Measurements from ENCODE around the gene BOLL.
"Not testable (repeated sequence)": the region's sequence is repeated elsewhere in the genome, so short reads cannot be mapped to it uniquely, and the experiment has no call there.

Gene BOLL

GRCh38 chr2:197795277-197795676, 10.2 kb upstream of the BOLL start:
- no peak for DNase-seq

GRCh38 chr2:197793456-197793855, 8.3 kb upstream of the BOLL start:
- no peak for DNase-seq

DNA sequence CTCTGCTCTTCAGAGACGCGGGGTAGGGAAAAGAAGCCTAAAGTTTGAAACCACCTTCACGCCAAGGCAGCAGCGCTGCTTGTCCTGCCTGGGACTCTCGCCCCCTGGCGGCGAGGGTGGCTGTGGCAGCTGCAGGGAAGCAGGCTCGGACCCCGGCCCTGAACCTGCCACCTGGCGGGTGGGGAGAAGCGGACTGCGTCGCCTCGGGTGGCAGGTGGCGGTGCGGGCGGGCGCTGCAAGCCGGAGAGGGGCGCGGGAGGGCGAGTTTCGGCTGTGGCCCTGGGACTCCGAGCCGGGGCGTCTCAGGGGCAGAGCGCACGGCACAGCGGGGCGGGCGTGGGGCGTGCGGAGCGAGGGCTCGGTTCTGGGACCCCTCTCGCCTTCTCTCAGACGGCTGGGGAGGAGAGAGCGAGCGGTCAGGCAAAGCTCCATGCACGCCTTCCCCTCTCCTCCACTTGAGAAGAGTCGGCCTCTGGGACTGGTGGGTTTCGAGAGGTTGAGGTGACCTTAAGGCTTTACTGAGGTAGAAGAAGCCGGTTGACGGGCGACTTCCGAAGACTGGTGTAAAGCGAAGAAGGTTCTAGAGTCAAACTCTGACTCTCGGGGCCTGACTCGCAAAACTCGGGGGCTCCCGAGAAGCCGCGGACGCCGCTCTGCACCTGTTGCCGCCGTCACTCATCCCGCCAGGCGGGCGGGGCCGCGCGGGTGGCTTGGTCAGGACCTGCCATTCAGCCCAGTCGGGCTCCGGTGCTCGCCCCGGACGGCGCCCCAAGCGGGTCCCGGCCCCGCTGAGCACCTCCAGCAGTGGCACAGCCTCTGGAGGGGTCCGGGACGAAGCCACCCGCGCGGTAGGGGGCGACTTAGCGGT, 1.1 kb upstream of the BOLL start:
- DNase-seq, result no peak

- DNase-seq, result no peak
Observed at GRCh38 chr2:197782126-197782525, 3.0 kb downstream of the BOLL start.

DNA sequence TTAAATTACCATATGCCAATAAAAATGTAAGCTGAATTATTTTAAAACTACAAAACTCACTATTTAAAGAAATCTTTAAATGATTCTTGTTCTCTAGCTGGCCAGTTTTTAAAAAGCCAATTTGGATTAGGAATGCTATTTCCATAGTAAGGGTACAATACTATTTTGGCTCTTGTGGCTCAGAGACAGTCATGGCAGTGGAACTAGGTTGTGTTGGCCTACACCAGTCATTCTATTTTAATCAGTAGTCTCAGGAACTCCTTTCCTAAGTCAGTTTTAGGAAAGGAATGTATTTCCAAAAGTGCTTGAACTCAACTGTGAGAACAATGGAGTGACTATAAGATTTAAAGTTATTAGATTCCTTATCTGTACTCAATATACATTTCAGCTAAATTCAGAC, 5.9 kb downstream of the BOLL start:
- no peak for DNase-seq

DNA sequence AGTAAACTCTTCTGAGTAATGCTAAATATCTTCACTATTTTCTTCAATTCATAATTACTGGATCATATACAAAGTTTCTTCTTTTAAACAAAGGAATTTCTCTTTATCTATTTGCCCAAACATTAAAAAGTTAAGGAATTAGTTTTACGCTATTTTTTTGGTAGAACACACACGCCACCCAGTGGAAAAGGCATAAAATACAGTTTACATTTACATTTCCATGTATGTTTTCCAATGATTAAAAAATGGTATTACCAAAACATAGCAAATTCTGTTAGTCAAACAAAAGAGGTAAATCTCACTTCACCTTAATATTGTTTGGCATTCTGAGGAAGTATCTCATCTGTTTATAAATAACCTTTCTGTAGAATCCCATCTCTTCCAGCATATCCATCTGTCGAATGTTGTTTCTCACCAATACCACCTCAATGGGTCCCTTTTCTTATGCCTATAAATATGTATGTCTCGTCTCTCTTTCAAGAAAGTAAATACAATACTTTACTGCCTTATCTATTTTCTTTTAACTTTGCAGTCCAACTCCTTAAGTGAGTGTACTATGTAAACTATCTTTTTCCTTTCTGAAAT, 7.2 kb downstream of the BOLL start:
- DNase-seq, result peak; percentile 17 to 65

DNA sequence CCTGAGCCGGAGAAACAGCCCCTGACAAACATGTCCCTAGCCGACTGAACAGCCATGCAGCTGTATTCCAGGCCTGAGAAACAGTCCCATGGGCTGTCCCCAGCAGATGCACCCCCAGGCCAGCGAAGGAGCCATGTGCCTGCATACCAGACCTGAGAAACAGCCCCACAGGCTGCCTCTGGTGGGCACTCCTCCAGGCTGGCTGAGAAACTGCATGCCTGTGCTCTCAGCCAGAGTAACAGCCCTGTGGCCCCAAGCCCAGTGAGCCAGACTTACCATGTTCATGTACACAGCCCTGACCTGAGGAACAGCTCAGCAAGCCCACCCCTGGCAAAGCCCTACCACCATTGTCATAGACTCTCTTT, 24.8 kb downstream of the BOLL start:
- DNase-seq, result no peak

- no peak for DNase-seq
Observed at GRCh38 chr2:197759625-197760292, 25.4 kb downstream of the BOLL start.

GRCh38 chr2:197759013-197759412, 26.1 kb downstream of the BOLL start:
- no peak for DNase-seq

DNA sequence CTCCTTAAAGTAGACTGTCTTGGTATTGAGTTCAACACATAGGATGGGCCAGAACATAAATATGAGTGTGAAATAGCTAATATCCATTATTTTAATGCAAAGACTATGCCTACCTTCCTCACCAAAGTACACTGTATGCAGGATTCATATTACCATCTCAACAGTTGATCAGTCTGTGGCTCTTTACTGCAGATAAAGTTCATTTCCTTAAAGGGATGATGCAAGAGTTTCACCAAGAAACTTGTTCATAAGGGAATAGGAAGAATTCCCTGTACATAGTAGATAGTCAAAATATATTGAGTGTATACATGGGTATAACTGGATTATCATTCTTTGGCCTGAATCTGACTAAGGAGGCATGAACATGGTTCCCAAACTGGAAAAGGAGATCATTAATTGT, 44.9 kb downstream of the BOLL start:
- no peak for DNase-seq

- not testable (repeated sequence) for DNase-seq
Observed at GRCh38 chr2:197728555-197729544, 56.3 kb downstream of the BOLL start.

GRCh38 chr2:197727011-197727410, 58.1 kb downstream of the BOLL start:
- no peak for DNase-seq

DNA sequence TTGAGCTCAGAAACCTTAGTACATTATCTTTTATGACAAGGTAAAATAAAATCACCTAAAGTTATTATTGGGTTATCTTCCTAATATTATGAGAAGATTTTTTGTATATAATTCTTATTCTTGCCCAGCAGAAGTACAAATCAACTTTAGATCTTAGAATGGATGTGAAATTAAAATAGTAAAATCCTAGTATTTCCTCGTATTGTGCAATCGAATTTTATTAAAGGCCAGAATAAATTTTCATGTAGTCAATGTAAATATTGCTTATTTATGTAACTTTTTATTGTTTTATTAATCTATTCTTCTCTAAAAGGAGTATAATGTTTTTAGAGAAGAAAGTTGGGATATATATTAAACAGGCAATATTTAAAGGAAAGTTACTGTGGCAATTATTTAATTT, 67.3 kb downstream of the BOLL start:
- DNase-seq, result no peak

GRCh38 chr2:197713271-197713670, 71.8 kb downstream of the BOLL start:
- DNase-seq, result no peak

DNA sequence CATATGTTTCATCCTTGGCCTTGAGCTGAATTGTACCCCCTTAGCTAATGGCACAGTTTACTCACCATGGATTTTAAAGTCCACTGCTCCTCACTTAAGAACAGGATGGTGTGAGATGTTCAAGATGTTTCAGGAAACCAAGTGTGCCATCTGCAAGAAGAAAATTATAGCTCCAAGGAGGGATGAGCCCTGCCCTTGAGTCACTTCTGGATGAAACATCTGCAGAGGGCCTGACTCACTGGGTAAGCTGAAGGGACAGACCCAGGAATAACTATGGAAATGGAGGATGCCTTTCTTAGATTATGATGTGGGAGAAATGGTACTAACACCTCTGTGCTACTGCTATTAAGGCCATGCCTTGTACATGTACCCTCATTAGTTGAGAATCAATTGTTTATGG, 73.5 kb downstream of the BOLL start:
- DNase-seq, result no peak

DNA sequence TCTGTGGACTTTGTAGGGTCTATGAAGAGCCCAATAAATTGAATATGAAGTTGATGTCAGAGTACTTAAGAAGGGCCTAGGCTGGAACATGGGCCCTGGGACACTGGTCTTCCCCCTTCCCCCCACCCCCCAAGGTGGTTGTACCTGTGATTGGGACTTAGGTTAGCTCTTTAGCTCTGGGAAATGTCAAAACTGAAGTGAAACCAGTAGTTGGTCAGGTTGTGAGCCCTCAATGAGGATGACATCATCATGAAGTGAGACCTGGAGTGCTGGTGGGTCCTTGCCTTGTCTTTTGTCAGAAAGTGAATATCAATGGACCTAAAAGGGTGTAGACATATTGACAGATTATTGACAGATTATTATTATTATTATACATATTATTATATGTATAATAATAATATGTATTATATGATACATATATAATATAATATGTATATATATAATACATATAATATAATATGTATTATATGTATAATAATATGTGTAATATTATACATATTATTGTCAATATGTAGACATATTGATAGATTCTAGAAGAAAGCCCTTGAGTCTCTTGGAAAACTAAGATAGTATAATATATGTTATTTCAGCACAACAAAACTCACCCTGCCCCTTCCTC, 74.6 kb downstream of the BOLL start:
- no peak for DNase-seq

DNA sequence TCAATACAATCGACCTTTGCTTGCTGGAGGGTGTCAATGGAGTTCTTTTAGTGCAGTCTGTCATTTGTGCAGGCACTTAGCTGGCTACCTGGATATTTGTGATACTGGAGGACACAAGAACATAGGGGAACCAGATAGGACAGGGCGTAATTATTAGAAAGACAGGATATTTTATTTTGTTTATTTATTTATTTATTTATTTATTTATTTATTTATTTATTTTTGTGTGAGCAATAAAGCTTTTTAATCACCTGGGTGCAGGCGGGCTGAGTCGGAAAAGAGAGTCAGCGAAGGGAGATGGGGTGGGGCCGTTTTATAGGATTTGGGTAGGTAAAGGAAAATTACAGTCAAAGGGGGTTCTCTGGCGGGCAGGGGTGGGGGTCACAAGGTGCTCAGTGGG, 76.0 kb downstream of the BOLL start:
- not testable (repeated sequence) for DNase-seq

GRCh38 chr2:197708331-197708730, 76.8 kb downstream of the BOLL start:
- no peak for DNase-seq

DNA sequence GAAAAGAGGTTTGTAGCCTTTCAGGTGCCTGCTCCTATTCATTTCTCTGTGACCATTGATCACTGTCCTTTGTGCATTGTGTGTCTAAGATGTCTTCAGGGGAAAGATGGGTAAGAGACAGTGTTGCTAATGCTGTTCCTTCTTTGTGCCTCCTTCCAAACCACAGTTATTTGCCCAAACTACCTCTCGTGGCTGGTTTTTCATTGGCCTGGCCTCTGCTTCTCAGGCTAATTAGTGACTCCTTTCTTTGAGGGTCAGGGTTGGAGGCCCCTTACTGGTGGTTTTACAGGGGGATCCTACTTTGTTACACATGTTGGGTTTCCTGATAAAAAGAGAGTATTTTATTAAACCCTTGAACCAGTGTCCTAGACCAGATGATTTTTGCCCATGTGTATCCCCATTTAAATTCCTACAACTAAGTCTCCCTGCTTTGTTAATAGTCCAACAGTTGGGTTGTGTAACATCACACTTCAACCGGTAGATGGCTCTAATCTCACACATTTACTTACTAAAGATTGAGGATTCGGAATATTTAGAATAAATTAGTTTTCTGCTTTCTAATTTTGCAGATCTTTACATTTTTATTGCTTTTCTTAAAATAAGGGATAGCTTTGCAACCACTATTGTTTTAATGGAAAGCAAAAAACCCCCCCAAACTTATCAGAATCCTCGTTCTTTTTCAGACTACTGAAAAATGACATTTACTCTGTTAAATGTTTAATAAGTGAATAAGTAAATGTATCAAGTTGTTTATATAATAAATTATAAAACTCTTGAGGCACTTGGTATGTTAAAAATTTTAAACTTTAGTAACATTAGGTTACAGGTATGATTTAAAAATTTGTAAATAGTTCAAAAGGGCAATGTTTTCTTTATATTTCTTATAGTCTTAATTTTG, 77.6 kb downstream of the BOLL start:
- DNase-seq, result peak; percentile 27 to 57

DNA sequence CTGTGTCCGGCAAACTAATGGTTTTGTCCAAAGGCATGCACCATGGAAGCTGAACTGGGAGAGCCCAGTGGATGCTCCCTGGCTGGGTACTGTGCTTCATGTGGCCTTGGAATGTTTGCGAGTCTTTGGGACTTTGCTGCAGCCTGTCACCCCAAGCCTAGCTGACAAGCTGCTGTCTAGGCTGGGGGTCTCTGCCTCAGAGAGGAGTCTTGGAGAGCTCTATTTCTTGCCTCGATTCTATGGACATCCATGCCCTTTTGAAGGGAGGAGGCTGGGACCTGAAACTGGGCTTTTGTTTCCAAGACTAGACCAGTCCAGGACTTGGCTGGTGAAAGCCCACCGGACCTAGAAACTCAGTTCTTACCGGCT, 78.3 kb downstream of the BOLL start:
- no peak for DNase-seq

Measured in inflammatory macrophage treated with lipopolysaccharide for 1 hour (primary cell).